Dermis lymphatic vessel endothelial cell (primary cell): Measurements from ENCODE around the gene TCAP. TPM values are rescaled to one million over a fixed set of nuclear protein-coding genes. Genes with fewer than 3 reads are reported as not detected.

Experiments used
- total RNA-seq: library from RNA; depleted of rRNA; stranded (reverse); fragments of >200 nt; gene quantifications from 2 replicates; pipeline ENCODE4 v1.2.1, GENCODE V29; 2014

The TCAP gene
- total RNA-seq: 0.60 and 0.65 TPM in 2 replicates

GRCh38 chr17:39664581-39665561 lies at the start of gene TCAP:
Gene TCAP (plus strand): TSS chr17:39665349. CDS start chr17:39665360, 11 bp downstream.

GRCh38 chr17:39626171-39627046 lies 38.7 kb upstream of the TCAP start, which contains the start of gene PPP1R1B:
Gene PPP1R1B (plus strand): TSS chr17:39626952. CDS start chr17:39627393, 441 bp downstream.

GRCh38 chr17:39636927-39637736 lies 28.0 kb upstream of the TCAP start, which contains the start of gene STARD3:
Gene STARD3 (plus strand): TSS chr17:39637144. CDS start chr17:39653532, 16,388 bp downstream.

GRCh38 chr17:39667945-39668924 lies 3.1 kb downstream of the TCAP start, which contains the start of gene PNMT:
Gene PNMT (plus strand): TSS chr17:39668453. CDS start chr17:39668476, 23 bp downstream.

GRCh38 chr17:39687546-39688474 lies 22.7 kb downstream of the TCAP start, which contains the start of gene PGAP3:
Gene PGAP3 (minus strand): TSS chr17:39688057. CDS start chr17:39688014, 43 bp downstream.

GRCh38 chr17:39699818-39700147 lies 34.6 kb downstream of the TCAP start, which contains the start of gene ERBB2:
Gene ERBB2 (plus strand): TSS chr17:39700064. CDS start chr17:39700239, 175 bp downstream.

Other genes starting within 250 kb of the TCAP start
- gene MED1, start 214.1 kb upstream of the TCAP start, total RNA-seq: 19.2 and 25.6 TPM in 2 replicates
- 19.0 and 19.5 TPM in 2 replicates for gene CDK12, start 203.9 kb upstream of the TCAP start, total RNA-seq
- not detected in 2 replicates for gene NEUROD2, start 57.4 kb upstream of the TCAP start, total RNA-seq
- gene PPP1R1B, start 38.4 kb upstream of the TCAP start, total RNA-seq: not detected in 2 replicates
- 47.0 and 50.5 TPM in 2 replicates for gene STARD3, start 28.2 kb upstream of the TCAP start, total RNA-seq
- 1.2 and 1.6 TPM in 2 replicates for gene PNMT, start 3.1 kb downstream of the TCAP start, total RNA-seq
- gene PGAP3, start 22.7 kb downstream of the TCAP start, total RNA-seq: 4.2 and 4.7 TPM in 2 replicates
- 0.76 and 1.0 TPM in 2 replicates for gene ERBB2, start 34.7 kb downstream of the TCAP start, total RNA-seq
- gene MIEN1, start 65.2 kb downstream of the TCAP start, total RNA-seq: 18.0 and 20.5 TPM in 2 replicates
- under 0.01 and 0.09 TPM in 2 replicates for gene GRB7, start 72.6 kb downstream of the TCAP start, total RNA-seq
- not detected in 2 replicates for gene IKZF3, start 199.0 kb downstream of the TCAP start, total RNA-seq
- not detected in 2 replicates for gene ZPBP2, start 202.9 kb downstream of the TCAP start, total RNA-seq